NB4 (cell line): ENCODE results near the gene GLS.

ENCODE experiments used
- DNase-seq: peaks from one replicate; pipeline ENCODE4 v3.0.0; 2010; ENCODE audit warnings: low read depth
- H3K4me3 ChIP-seq: one replicate; pipeline ENCODE4 v1.5.1; 2011; ENCODE audit warnings: mild to moderate bottlenecking, low read depth, low read length, moderate library complexity
- CTCF ChIP-seq: IDR thresholded peaks from one replicate; pipeline ENCODE4 v1.5.1; 2012; ENCODE audit warnings: low read depth, low read length
- MAX ChIP-seq: IDR thresholded peaks from 2 replicates; pipeline ENCODE4 v1.6.1; 2011; ENCODE audit warnings: low read depth, low read length
- MYC ChIP-seq: IDR thresholded peaks from 2 replicates; pipeline ENCODE4 v1.6.1; 2011; ENCODE audit warnings: low read depth, low read length
- POLR2A ChIP-seq: IDR thresholded peaks from 2 replicates; pipeline ENCODE4 v1.6.1; 2011; ENCODE audit warnings: mild to moderate bottlenecking; ENCODE audit not compliant: insufficient read length; ENCODE audit errors: extremely low read depth

Gene GLS

GRCh38 chr2:190880378-190881083, at the start of gene GLS:
Gene GLS, plus strand, starts transcription at chr2:190880821. Its CDS starts 264 bp downstream, at chr2:190881085.
- peak; percentile 35; the same call in 1 of the 2 replicates for TF ChIP-seq MYC
- TF ChIP-seq POLR2A: peak; percentile 96
- TF ChIP-seq CTCF: no peak
- peak; percentile 51 for TF ChIP-seq MAX
- peak; percentile 98 for DNase-seq

GRCh38 chr2:190831941-190832340, 48.7 kb upstream of the GLS start:
- no peak for DNase-seq
- no peak overlapping the region for H3K4me3 ChIP-seq
- no peak for TF ChIP-seq CTCF
- TF ChIP-seq MAX: no peak
- TF ChIP-seq MYC: no peak
- no peak for TF ChIP-seq POLR2A

More at GRCh38 chr2:190880378-190881083, at the start of gene GLS:
- peak within 1 kb of the TSS; percentile 92 for H3K4me3 ChIP-seq

GRCh38 chr2:190834890-190835208, 45.8 kb upstream of the GLS start:
- no peak overlapping the region for H3K4me3 ChIP-seq
- no peak for TF ChIP-seq MYC
- TF ChIP-seq CTCF: no peak
- no peak for TF ChIP-seq POLR2A
- no peak for TF ChIP-seq MAX
- no peak for DNase-seq

GRCh38 chr2:190835303-190835930, 45.2 kb upstream of the GLS start:
- no peak for DNase-seq
- H3K4me3 ChIP-seq: no peak overlapping the region
- no peak for TF ChIP-seq MAX
- TF ChIP-seq CTCF: no peak
- TF ChIP-seq POLR2A: no peak
- no peak for TF ChIP-seq MYC

- no peak overlapping the region for H3K4me3 ChIP-seq
- TF ChIP-seq MAX: no peak
- TF ChIP-seq MYC: no peak
- TF ChIP-seq CTCF: no peak
- TF ChIP-seq POLR2A: no peak
- no peak for DNase-seq
Observed at GRCh38 chr2:190836767-190837166, 43.9 kb upstream of the GLS start.

- no peak for TF ChIP-seq MAX
- no peak for DNase-seq
- no peak overlapping the region for H3K4me3 ChIP-seq
Observed at GRCh38 chr2:190837420-190837819, 43.2 kb upstream of the GLS start.
